ENCODE data around the gene IRAK3. TPM values are rescaled to one million over a fixed set of nuclear protein-coding genes. Genes with fewer than 3 reads are reported as not detected.
A peak's percentile ranks its signal among the peaks of the same experiment; 100 is the strongest.
"Not testable (repeated sequence)": the region's sequence is repeated elsewhere in the genome, so short reads cannot be mapped to it uniquely, and the experiment has no call there.

IRAK3 gene
- polyA plus RNA-seq, 2 donors, result 0.73 to 0.76 TPM

DNA sequence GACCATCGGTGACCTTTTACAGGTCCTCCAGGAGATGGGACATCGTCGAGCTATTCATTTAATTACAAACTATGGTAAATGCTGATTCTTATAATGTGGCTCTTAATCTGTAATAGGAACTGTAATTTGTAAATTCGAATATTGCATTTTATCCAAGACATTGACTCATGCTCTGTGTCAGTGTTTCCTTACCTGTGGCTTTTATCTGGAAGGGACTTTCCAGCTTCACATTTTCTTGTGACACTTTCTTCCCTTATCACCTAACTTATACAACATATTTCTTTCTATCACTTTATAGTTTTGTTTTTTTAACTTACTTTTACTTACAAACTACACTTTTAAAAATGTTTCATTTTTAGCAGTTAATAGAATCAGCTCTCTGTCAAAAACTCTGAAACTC lies 14.8 kb downstream of the IRAK3 start:
- Histone ChIP-seq H3K4me1 (ENCODE audit: control insufficient read depth in 2 of 2, insufficient read depth in 2 of 2, low read length in 1 of 2) (no peaks in the 10 kb centered on the region), H3K27ac (ENCODE audit: low read depth in 2 of 2, low read length in 1 of 2) (no peak overlapping the region), H3K36me3 (ENCODE audit: control insufficient read depth in 2 of 2, insufficient read depth in 2 of 2, low read length in 1 of 2) (no peaks in the 10 kb centered on the region), H3K4me3 (ENCODE audit: low read depth in 1 of 2, low read length in 2 of 2) (no peak overlapping the region), H3K27me3 (ENCODE audit: control insufficient read depth in 1 of 2, insufficient read depth in 2 of 2, low read length in 2 of 2) (no peaks in the 10 kb centered on the region), H3K9me3 (ENCODE audit: control insufficient read depth in 2 of 2, insufficient read depth in 1 of 2, low read depth in 1 of 2, low read length in 1 of 2) (peaks cover 0 to 3% of the 10 kb centered on the region in 2 donors)
- 66 to 73% methylated on average over 4 of the region's 4 CpGs for WGBS, 2 donors

DNA sequence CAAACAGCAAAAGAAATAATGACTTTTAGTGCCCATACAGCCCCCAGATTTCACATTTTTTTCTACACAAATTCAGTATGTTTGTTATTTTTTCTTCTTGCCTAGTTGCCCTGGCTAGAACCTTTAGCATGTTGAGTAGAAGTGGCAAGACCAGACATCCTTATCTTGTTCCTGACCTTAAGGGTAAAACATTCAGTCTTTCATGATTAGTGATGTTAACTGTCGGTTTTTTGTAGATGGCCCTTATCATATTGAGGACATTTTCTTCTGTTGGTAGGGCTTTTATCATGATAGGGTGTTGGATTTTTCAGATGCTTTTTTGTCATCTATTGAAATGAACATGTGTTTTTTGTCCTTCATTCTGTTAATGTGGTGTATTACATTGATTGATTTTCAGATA lies 17.1 kb downstream of the IRAK3 start:
- H3K4me3 ChIP-seq (ENCODE audit: low read depth in 1 of 2, low read length in 2 of 2), result no peak overlapping the region
- WGBS, 2 donors, result 88 to 90% methylated on average over 1 of the region's 1 CpG

DNA sequence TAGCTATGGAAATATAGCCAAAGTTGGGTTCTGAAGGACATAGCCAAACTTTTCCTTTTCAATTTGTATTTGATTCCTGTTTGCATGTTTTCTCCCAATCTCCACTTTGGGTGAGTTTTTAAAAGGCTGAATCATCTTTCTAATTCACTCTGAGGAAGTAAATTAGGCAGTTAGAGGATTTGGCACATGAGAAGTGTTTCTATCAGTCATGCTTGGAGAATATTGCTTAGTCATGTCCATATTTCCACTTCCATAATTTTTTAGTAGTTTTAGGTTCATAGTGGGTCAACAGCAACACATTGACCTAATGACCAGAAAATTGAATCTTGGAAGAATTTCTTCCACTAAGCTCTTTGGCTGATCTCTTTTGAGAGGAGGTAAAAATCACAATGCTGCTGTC lies 21.8 kb downstream of the IRAK3 start:
- Histone ChIP-seq H3K27ac (ENCODE audit: low read depth in 2 of 2, low read length in 1 of 2) (no peak overlapping the region), H3K9me3 (ENCODE audit: control insufficient read depth in 2 of 2, insufficient read depth in 1 of 2, low read depth in 1 of 2, low read length in 1 of 2) (no peaks in the 10 kb centered on the region), H3K27me3 (ENCODE audit: control insufficient read depth in 1 of 2, insufficient read depth in 2 of 2, low read length in 2 of 2) (no peaks in the 10 kb centered on the region), H3K36me3 (ENCODE audit: control insufficient read depth in 2 of 2, insufficient read depth in 2 of 2, low read length in 1 of 2) (no peaks in the 10 kb centered on the region), H3K4me3 (ENCODE audit: low read depth in 1 of 2, low read length in 2 of 2) (no peak overlapping the region), H3K4me1 (ENCODE audit: control insufficient read depth in 2 of 2, insufficient read depth in 2 of 2, low read length in 1 of 2) (no peaks in the 10 kb centered on the region)

More for the DNA sequence above, 17.1 kb downstream of the IRAK3 start:
- Histone ChIP-seq H3K36me3 (ENCODE audit: control insufficient read depth in 2 of 2, insufficient read depth in 2 of 2, low read length in 1 of 2) (no peaks in the 10 kb centered on the region), H3K27ac (ENCODE audit: low read depth in 2 of 2, low read length in 1 of 2) (no peak overlapping the region), H3K27me3 (ENCODE audit: control insufficient read depth in 1 of 2, insufficient read depth in 2 of 2, low read length in 2 of 2) (no peaks in the 10 kb centered on the region), H3K4me1 (ENCODE audit: control insufficient read depth in 2 of 2, insufficient read depth in 2 of 2, low read length in 1 of 2) (no peaks in the 10 kb centered on the region), H3K9me3 (ENCODE audit: control insufficient read depth in 2 of 2, insufficient read depth in 1 of 2, low read depth in 1 of 2, low read length in 1 of 2) (no peaks in the 10 kb centered on the region)

DNA sequence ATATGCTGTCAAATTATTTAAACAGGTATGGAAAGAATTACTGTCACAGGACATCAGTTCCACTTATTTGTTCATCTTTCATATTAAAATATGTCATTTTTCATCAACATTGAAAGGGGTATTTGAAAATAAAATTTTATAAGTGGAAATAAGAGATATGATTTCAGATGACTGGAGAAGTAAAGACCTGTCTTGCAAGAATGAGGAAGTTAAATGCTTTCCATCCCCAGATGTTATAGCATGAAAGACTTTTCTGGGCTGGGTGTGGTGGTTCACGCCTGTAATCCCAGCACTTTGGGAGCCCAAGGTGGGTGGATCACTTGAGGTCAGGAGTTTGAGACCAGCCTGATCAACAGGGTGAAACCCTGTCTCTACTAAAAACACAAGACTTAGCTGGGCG lies 22.6 kb downstream of the IRAK3 start:
- not testable (repeated sequence) for H3K9me3 ChIP-seq (ENCODE audit: control insufficient read depth in 2 of 2, insufficient read depth in 1 of 2, low read depth in 1 of 2, low read length in 1 of 2); H3K27ac ChIP-seq (ENCODE audit: low read depth in 2 of 2, low read length in 1 of 2); H3K4me1 ChIP-seq (ENCODE audit: control insufficient read depth in 2 of 2, insufficient read depth in 2 of 2, low read length in 1 of 2); H3K4me3 ChIP-seq (ENCODE audit: low read depth in 1 of 2, low read length in 2 of 2); H3K27me3 ChIP-seq (ENCODE audit: control insufficient read depth in 1 of 2, insufficient read depth in 2 of 2, low read length in 2 of 2); H3K36me3 ChIP-seq (ENCODE audit: control insufficient read depth in 2 of 2, insufficient read depth in 2 of 2, low read length in 1 of 2)
- WGBS, 2 donors, result 81 to 83% methylated on average over 2 of the region's 2 CpGs

DNA sequence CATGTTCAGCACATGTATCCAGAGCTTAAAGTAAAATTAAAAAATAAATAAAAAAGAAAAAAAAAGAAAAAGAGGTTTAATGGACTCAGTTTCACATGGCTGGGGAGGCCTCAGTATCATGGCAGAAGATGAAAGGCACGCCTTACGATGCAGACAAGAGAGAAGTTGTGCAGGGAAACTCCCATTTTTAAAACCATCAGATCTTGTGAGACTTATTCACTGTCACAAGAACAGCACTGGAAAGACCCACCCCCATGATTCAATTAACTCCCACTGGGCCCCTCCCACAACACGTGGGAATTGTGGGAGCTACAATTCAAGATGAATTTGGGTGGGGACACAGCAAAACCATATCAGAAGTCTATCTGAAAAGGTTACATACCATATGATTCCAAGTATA lies 24.0 kb downstream of the IRAK3 start:
- not testable (repeated sequence) for H3K9me3 ChIP-seq (ENCODE audit: control insufficient read depth in 2 of 2, insufficient read depth in 1 of 2, low read depth in 1 of 2, low read length in 1 of 2); H3K36me3 ChIP-seq (ENCODE audit: control insufficient read depth in 2 of 2, insufficient read depth in 2 of 2, low read length in 1 of 2); H3K27ac ChIP-seq (ENCODE audit: low read depth in 2 of 2, low read length in 1 of 2); H3K27me3 ChIP-seq (ENCODE audit: control insufficient read depth in 1 of 2, insufficient read depth in 2 of 2, low read length in 2 of 2); H3K4me3 ChIP-seq (ENCODE audit: low read depth in 1 of 2, low read length in 2 of 2); H3K4me1 ChIP-seq (ENCODE audit: control insufficient read depth in 2 of 2, insufficient read depth in 2 of 2, low read length in 1 of 2)
- WGBS, 2 donors, result 86 to 88% methylated on average over 3 of the region's 3 CpGs

DNA sequence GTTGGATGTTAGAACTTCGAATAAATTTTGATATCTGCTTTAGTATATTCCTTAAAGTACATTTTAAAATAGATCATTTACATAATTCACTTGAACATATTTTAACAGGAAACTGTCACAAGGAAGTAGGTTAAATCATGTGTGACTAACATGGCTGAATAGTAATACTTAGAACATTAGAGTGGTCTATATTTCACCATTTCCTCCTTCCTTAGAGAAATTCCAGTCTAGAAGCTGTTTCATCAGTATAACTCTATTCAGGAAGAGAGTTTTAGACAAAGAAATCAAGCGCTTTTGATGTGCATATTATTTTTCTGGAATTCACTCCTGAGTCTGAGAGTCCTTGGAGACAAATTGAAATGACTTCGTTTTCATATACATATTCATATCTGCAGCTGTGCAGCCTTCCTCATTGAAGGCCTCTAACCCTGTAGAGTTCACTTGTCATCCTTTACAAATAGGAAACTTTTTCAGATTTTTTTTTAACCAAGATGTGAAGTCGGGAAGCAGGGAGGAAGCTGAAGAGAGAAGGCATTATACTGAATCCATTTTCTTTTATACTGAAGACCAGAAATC lies 28.4 kb downstream of the IRAK3 start:
- WGBS, 2 donors, result 80 to 84% methylated on average over 4 of the region's 4 CpGs
- Histone ChIP-seq H3K4me1 (ENCODE audit: control insufficient read depth in 2 of 2, insufficient read depth in 2 of 2, low read length in 1 of 2) (no peaks in the 10 kb centered on the region), H3K27ac (ENCODE audit: low read depth in 2 of 2, low read length in 1 of 2) (no peak overlapping the region), H3K4me3 (ENCODE audit: low read depth in 1 of 2, low read length in 2 of 2) (no peak overlapping the region), H3K27me3 (ENCODE audit: control insufficient read depth in 1 of 2, insufficient read depth in 2 of 2, low read length in 2 of 2) (no peaks in the 10 kb centered on the region), H3K9me3 (ENCODE audit: control insufficient read depth in 2 of 2, insufficient read depth in 1 of 2, low read depth in 1 of 2, low read length in 1 of 2) (no peaks in the 10 kb centered on the region), H3K36me3 (ENCODE audit: control insufficient read depth in 2 of 2, insufficient read depth in 2 of 2, low read length in 1 of 2) (no peaks in the 10 kb centered on the region)

DNA sequence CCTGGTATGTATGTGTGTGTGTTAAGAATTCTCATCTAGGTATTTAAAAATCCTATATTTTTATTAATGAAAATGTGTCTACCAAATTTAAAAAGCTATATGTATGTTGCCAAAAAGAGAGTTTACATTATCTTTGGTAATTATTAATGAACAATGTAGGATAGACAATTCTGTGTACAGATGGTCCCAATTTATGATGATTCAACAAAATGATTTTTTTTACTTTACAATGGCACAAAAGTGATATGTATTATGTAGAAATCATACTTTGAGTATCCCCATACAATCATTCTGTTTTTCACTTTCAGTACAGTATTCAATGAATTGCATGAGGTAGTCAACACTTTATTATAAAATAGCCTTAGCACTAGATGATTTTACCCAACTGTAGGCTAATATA lies 39.4 kb downstream of the IRAK3 start:
- Histone ChIP-seq H3K27me3 (ENCODE audit: control insufficient read depth in 1 of 2, insufficient read depth in 2 of 2, low read length in 2 of 2) (no peaks in the 10 kb centered on the region), H3K36me3 (ENCODE audit: control insufficient read depth in 2 of 2, insufficient read depth in 2 of 2, low read length in 1 of 2) (no peaks in the 10 kb centered on the region), H3K4me3 (ENCODE audit: low read depth in 1 of 2, low read length in 2 of 2) (no peak overlapping the region), H3K9me3 (ENCODE audit: control insufficient read depth in 2 of 2, insufficient read depth in 1 of 2, low read depth in 1 of 2, low read length in 1 of 2) (no peaks in the 10 kb centered on the region), H3K4me1 (ENCODE audit: control insufficient read depth in 2 of 2, insufficient read depth in 2 of 2, low read length in 1 of 2) (no peaks in the 10 kb centered on the region), H3K27ac (ENCODE audit: low read depth in 2 of 2, low read length in 1 of 2) (no peak overlapping the region)

DNA sequence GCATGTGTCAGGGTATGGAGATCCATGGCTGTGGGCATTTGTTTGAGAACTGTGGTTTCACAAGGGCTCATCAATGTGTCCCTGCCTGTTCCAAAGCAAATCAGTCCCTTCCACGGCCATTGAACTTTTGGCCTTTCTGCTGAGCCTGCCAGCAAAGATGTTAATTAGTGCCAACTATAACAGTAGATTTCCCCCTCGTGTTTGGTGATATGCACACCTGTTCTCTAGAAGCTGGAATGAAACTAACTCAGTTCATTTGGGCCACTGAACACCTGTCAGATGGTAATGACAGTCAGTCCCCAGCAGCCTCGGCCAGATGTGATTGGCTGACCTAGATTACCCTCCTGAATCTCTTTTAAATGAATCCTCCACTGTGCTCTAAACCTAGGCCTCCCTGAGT lies 43.2 kb downstream of the IRAK3 start:
- Histone ChIP-seq H3K4me3 (ENCODE audit: low read depth in 1 of 2, low read length in 2 of 2) (no peak overlapping the region), H3K9me3 (ENCODE audit: control insufficient read depth in 2 of 2, insufficient read depth in 1 of 2, low read depth in 1 of 2, low read length in 1 of 2) (no peaks in the 10 kb centered on the region), H3K36me3 (ENCODE audit: control insufficient read depth in 2 of 2, insufficient read depth in 2 of 2, low read length in 1 of 2) (no peaks in the 10 kb centered on the region), H3K27ac (ENCODE audit: low read depth in 2 of 2, low read length in 1 of 2) (no peak overlapping the region), H3K4me1 (ENCODE audit: control insufficient read depth in 2 of 2, insufficient read depth in 2 of 2, low read length in 1 of 2) (peaks cover 0 to 2% of the 10 kb centered on the region in 2 donors), H3K27me3 (ENCODE audit: control insufficient read depth in 1 of 2, insufficient read depth in 2 of 2, low read length in 2 of 2) (no peaks in the 10 kb centered on the region)
- 17 to 42% methylated on average over 3 of the region's 3 CpGs for WGBS, 2 donors

DNA sequence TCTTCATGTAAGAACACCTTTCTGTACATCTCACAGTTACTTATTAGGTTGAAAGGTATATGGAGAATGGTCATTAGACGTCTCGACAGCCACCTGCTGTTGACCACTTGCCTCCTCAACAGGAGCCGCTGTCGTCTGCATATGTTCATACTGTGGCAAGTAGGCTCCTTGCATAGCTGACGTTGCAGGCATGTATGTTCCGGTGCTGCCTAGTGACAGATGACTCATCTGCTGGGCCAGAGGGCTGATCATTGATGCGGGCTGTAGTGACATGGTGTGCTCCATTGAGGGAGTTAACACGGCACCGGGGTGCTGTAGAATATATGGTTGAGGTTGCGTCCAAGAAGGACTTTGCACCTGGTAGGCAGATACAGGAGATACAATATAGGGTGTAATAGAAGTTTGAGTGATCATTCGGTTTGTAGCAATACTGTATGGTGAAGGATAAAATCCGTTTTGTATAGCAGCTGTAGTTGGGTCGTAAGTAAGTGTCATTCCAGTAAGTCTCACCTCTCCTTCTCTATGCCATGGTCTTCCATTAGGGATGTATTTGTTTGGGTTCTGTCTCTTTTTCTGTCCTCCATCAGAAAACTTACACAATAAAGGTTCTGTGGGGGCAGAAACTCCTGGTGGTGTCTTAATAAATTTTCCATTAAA lies 45.2 kb downstream of the IRAK3 start:
- not testable (repeated sequence) for H3K4me1 ChIP-seq (ENCODE audit: control insufficient read depth in 2 of 2, insufficient read depth in 2 of 2, low read length in 1 of 2); H3K27me3 ChIP-seq (ENCODE audit: control insufficient read depth in 1 of 2, insufficient read depth in 2 of 2, low read length in 2 of 2); H3K4me3 ChIP-seq (ENCODE audit: low read depth in 1 of 2, low read length in 2 of 2); H3K36me3 ChIP-seq (ENCODE audit: control insufficient read depth in 2 of 2, insufficient read depth in 2 of 2, low read length in 1 of 2); H3K27ac ChIP-seq (ENCODE audit: low read depth in 2 of 2, low read length in 1 of 2); H3K9me3 ChIP-seq (ENCODE audit: control insufficient read depth in 2 of 2, insufficient read depth in 1 of 2, low read depth in 1 of 2, low read length in 1 of 2)
- 51 to 57% methylated on average over 13 of the region's 13 CpGs for WGBS, 2 donors

DNA sequence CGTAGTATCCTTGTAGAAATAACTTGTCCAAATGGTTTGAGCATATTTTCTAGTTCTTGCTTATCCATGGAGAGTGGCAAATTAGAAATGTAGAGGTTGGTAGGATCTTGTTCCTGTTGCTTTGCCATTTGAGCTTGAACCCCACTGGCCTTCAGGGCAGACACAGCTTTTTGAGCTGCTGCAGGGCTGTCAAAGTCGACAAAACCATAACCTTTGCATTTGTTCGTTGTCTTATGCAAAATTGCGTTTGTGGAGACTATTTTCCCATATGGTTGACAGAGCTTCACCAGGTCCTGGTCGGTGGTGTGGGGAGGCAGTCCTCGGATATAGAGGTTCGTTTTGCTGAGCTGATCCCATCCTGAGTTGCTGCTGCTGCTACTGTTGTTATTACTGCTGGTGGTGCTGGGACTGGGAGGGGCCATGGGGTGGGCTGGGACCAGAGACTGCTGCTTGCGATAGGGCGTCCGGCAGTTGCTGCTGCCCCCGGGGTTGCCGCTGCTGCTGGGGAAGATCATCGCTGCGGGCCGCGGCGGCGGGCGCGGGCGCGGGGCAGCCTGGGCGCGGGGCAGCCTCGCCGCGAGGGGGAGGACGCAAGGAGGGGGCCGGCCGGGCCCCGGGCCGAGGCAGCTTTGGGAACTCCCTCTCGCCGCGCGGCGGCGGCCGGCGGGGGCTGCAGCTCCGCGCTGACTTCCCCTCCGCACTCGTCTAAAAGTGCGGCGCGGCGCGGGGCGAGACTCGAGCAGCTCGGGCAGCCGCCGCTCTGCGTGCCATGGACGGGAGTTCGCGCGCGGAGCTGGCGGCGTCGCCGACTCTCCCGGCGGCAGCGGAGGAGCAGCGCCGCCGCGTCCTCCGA lies 46.0 kb downstream of the IRAK3 start:
- H3K27me3 ChIP-seq (ENCODE audit: control insufficient read depth in 1 of 2, insufficient read depth in 2 of 2, low read length in 2 of 2); H3K4me1 ChIP-seq (ENCODE audit: control insufficient read depth in 2 of 2, insufficient read depth in 2 of 2, low read length in 1 of 2); H3K27ac ChIP-seq (ENCODE audit: low read depth in 2 of 2, low read length in 1 of 2); H3K9me3 ChIP-seq (ENCODE audit: control insufficient read depth in 2 of 2, insufficient read depth in 1 of 2, low read depth in 1 of 2, low read length in 1 of 2); H3K36me3 ChIP-seq (ENCODE audit: control insufficient read depth in 2 of 2, insufficient read depth in 2 of 2, low read length in 1 of 2): not testable (repeated sequence)
- peak overlapping the region; percentile 48 to 62 for H3K4me3 ChIP-seq (ENCODE audit: low read depth in 1 of 2, low read length in 2 of 2)
- 2 to 4% methylated on average over 45 to 72 of the region's 72 CpGs for WGBS, 2 donors
